Cardiac fibroblast (primary cell): ENCODE results near the gene MAST3.

ENCODE experiments used
- DNase-seq, 2 donors: peaks; one replicate each; pipeline versions ENCODE4 v3.0.0 to v3.0.0-alpha.2; 2010; ENCODE audit warnings: low read depth in 2 of 2
- H3K4me3 ChIP-seq, 2 donors: replicated peaks in 1 of 2; 1 replicate in 1 of 2; 2 replicates in 1 of 2; pipeline ENCODE4 v1.5.1; 2011; ENCODE audit warnings: low read depth in 2 of 2, low read length in 2 of 2, mild to moderate bottlenecking in 2 of 2, moderate library complexity in 1 of 2
- TF ChIP-seq, protein P1 (sequence below): IDR thresholded peaks from one replicate; pipeline ENCODE4 v1.5.1; 2011; ENCODE audit warnings: low read depth, mild to moderate bottlenecking, low read length, inconsistent platforms

The MAST3 gene

DNA sequence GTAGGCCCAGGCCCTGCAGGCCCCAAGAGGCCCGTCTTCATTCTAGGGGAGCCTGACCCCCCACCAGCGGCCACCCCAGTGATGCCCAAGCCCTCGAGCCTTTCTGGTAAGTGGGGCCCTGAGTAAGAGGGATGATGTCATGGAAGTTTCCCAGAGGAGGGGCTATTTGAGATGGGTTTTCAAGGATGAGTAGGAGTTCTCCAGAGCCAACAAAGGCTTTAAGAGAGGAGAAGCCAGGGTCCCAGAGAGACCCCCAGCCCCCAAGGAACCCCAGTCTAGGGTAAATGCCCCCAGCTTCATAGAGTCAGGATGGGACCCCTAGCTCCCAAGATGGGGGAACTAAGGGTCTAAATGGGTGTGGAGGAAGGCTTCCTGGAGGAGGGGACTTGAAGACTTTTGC is 46.3 kb downstream of the MAST3 start:
- H3K4me3 ChIP-seq = no peak overlapping the region
- TF ChIP-seq, protein P1, sequence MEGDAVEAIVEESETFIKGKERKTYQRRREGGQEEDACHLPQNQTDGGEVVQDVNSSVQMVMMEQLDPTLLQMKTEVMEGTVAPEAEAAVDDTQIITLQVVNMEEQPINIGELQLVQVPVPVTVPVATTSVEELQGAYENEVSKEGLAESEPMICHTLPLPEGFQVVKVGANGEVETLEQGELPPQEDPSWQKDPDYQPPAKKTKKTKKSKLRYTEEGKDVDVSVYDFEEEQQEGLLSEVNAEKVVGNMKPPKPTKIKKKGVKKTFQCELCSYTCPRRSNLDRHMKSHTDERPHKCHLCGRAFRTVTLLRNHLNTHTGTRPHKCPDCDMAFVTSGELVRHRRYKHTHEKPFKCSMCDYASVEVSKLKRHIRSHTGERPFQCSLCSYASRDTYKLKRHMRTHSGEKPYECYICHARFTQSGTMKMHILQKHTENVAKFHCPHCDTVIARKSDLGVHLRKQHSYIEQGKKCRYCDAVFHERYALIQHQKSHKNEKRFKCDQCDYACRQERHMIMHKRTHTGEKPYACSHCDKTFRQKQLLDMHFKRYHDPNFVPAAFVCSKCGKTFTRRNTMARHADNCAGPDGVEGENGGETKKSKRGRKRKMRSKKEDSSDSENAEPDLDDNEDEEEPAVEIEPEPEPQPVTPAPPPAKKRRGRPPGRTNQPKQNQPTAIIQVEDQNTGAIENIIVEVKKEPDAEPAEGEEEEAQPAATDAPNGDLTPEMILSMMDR = no peak
- DNase-seq = no peak

DNA sequence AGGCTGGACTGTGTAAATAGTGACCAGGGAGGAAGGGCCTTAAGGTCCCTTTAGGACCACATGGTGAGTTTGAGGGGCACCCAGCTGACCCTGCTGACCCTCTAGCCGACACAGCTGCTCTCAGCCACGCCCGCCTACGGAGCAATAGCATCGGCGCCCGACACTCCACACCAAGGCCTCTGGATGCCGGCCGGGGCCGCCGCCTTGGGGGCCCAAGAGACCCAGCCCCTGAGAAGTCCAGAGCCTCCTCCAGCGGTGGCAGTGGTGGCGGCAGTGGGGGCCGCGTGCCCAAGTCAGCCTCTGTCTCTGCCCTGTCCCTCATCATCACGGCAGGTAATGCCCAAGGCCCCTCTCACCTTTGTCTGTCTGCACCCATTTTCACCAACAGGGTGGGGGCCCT is 46.8 kb downstream of the MAST3 start:
- no peak overlapping the region for H3K4me3 ChIP-seq
- DNase-seq = no peak
- TF ChIP-seq, protein P1 = no peak

DNA sequence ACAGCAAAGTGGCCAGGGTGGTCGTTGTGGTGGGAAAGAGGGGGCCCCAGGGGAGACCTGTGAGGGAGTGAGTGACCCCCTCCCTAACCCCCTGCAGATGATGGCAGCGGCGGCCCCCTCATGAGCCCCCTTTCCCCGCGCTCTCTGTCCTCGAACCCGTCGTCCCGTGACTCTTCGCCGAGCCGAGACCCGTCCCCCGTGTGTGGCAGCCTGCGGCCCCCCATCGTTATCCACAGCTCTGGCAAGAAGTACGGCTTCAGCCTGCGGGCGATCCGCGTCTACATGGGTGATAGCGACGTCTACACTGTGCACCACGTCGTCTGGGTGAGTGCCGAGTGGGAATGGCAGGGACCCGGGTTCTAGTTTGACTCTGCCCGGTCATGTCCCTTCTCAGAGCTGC is 47.3 kb downstream of the MAST3 start:
- no peak overlapping the region for H3K4me3 ChIP-seq
- no peak for DNase-seq
- TF ChIP-seq, protein P1 = no peak

DNA sequence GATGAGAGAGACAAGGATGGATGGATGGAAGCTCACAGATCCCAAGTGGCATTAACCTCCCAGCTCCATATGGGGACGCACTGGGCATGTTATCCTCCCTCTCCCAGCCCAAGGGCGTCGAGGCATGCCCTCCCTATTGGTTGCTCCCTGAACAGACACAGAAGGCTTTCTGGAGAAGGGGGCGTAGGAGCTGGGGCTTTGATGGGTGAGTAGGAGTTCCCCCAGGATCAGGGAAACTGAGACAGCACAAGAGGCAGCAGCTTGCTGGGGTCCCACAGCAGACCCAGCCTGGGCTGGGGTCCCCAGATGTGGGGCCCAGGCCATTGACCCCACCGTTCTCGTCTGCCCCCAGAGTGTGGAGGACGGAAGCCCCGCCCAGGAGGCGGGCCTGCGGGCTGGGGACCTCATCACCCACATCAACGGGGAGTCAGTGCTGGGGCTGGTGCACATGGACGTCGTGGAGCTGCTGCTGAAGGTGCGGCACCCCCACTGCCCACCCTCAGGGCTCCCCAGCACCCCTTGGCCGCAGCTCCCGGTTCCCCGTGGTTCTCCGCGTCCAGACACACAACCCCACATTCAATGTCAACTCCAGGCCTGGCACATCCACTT is 47.9 kb downstream of the MAST3 start:
- no peak for DNase-seq
- no peak overlapping the region for H3K4me3 ChIP-seq
- TF ChIP-seq, protein P1 = no peak

DNA sequence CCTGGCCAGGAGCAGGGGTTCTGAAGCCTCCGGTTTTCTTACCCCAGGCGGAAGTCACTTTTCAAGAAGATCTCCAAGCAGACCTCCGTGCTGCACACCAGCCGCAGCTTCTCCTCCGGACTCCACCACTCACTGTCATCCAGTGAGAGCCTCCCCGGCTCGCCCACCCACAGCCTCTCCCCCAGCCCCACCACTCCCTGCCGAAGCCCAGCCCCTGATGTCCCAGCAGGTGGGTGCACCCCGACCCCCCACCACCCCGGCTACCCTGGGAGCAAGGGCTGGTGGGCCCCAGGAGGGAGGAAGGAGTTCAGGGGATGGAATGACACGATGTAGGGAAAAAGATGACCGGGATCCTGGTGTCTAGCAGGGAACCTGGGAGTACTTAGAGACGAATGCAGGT is 49.8 kb downstream of the MAST3 start:
- TF ChIP-seq, protein P1 = no peak
- no peak overlapping the region for H3K4me3 ChIP-seq

DNA sequence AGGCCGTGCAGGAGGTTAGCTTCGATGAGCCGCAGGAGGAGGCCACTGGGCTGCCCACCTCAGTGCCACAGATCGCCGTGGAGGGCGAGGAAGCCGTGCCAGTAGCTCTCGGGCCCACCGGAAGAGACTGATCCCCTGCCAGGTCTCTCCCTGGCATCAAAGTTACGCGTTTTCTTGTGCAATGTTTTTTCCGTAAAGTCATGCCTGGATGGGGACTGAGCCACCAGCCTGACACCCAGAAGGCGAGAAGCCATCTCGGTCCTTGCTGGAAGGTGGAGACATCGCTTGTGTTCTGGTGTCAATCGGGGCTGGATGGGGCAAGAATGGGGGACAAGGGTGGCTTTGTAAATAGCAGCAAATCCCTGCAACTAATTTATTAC is 52.0 kb downstream of the MAST3 start:
- DNase-seq = no peak
- TF ChIP-seq, protein P1 = no peak
- H3K4me3 ChIP-seq = no peak overlapping the region

More for the DNA sequence above, 49.8 kb downstream of the MAST3 start:
- no peak for DNase-seq
